ENCODE measurements around the gene NOP16. TPM values are rescaled to one million over a fixed set of nuclear protein-coding genes. Genes with fewer than 3 reads are reported as not detected.

Gene NOP16
- total RNA-seq, 2 donors from 2014 or later: 37.6 to 99.0 TPM

GRCh38 chr5:176341325-176342157 is 46.9 kb downstream of the NOP16 start:
- H3K9me3 Mint-ChIP-seq: no peaks in the 10 kb centered on the region
- H3K36me3 Mint-ChIP-seq (ENCODE audit: low read depth): peaks cover 46% of the 10 kb centered on the region
- H3K4me1 Mint-ChIP-seq: no peaks in the 10 kb centered on the region
- ATAC-seq (replicated peaks): no peak
- H3K27me3 Mint-ChIP-seq: no peaks in the 10 kb centered on the region
- H3K4me3 Mint-ChIP-seq: no peak overlapping the region
- peak overlapping the region; percentile 13 for H3K27ac Mint-ChIP-seq

- H3K27ac Mint-ChIP-seq: no peak overlapping the region
- no peak for ATAC-seq (replicated peaks)
- H3K9me3 Mint-ChIP-seq: no peaks in the 10 kb centered on the region
- peaks cover 30% of the 10 kb centered on the region for H3K36me3 Mint-ChIP-seq (ENCODE audit: low read depth)
- H3K27me3 Mint-ChIP-seq: no peaks in the 10 kb centered on the region
- no peak overlapping the region for H3K4me3 Mint-ChIP-seq
- H3K4me1 Mint-ChIP-seq: no peaks in the 10 kb centered on the region
Observed at GRCh38 chr5:176339304-176339703, 49.1 kb downstream of the NOP16 start.

- H3K27me3 Mint-ChIP-seq: no peaks in the 10 kb centered on the region
- peaks cover 7% of the 10 kb centered on the region for H3K9me3 Mint-ChIP-seq
- no peak for ATAC-seq (replicated peaks)
- peaks cover 32% of the 10 kb centered on the region for H3K36me3 Mint-ChIP-seq (ENCODE audit: low read depth)
- H3K27ac Mint-ChIP-seq: no peak overlapping the region
- no peak overlapping the region for H3K4me3 Mint-ChIP-seq
- no peaks in the 10 kb centered on the region for H3K4me1 Mint-ChIP-seq
Observed at GRCh38 chr5:176337913-176338312, 50.5 kb downstream of the NOP16 start.

GRCh38 chr5:176334031-176334770 is 54.2 kb downstream of the NOP16 start:
- H3K36me3 Mint-ChIP-seq (ENCODE audit: low read depth): peaks cover 32% of the 10 kb centered on the region
- no peak overlapping the region for H3K27ac Mint-ChIP-seq
- peaks cover 7% of the 10 kb centered on the region for H3K9me3 Mint-ChIP-seq
- no peak overlapping the region for H3K4me3 Mint-ChIP-seq
- no peak for ATAC-seq (replicated peaks)
- H3K27me3 Mint-ChIP-seq: no peaks in the 10 kb centered on the region
- H3K4me1 Mint-ChIP-seq: no peaks in the 10 kb centered on the region

Other genes with a start within 250 kb of the NOP16 start
- gene SIMC1, start 150.2 kb downstream of the NOP16 start, total RNA-seq: 10 to 100 TPM; 17.9 to 28.5 TPM
- 10 to 100 TPM; 54.2 to 78.0 TPM for gene KIAA1191, start 26.8 kb downstream of the NOP16 start, total RNA-seq
- 10 to 100 TPM in 1 of 2 donors, 1 to 10 TPM in 1; 8.7 to 17.3 TPM for gene ARL10, start 23.1 kb downstream of the NOP16 start, total RNA-seq
- gene HIGD2A, start 153 bp upstream of the NOP16 start, total RNA-seq: 100 to 1,000 TPM; 114 to 120 TPM
- 10 to 100 TPM; 22.9 to 56.9 TPM for gene CLTB, start 27.9 kb upstream of the NOP16 start, total RNA-seq
- gene FAF2, start 59.8 kb upstream of the NOP16 start, total RNA-seq: 10 to 100 TPM; 41.1 to 41.3 TPM
- gene RNF44, start 148.8 kb upstream of the NOP16 start, total RNA-seq: 10 to 100 TPM; 85.3 to 88.1 TPM
- gene CDHR2, start 160.7 kb upstream of the NOP16 start, total RNA-seq: under 1 TPM; 0.50 to 0.69 TPM
- 1 to 10 TPM; 4.8 to 8.9 TPM for gene GPRIN1, start 221.6 kb upstream of the NOP16 start, total RNA-seq
- not detected for gene SNCB, start 241.9 kb upstream of the NOP16 start, total RNA-seq
- gene EIF4E1B, start 242.1 kb upstream of the NOP16 start, total RNA-seq: not detected